Mesodermal cell (in vitro differentiated cells): Measurements from ENCODE around the gene AJAP1.

Experiments used
- H3K27ac ChIP-seq: 2 replicates; pipeline ENCODE4 v1.7.0; 2013; ENCODE audit warnings: mild to moderate bottlenecking, low read depth, low read length, moderate library complexity; ENCODE audit not compliant: severe bottlenecking
- H3K36me3 ChIP-seq: 2 replicates; pipeline ENCODE4 v1.7.1; 2013; ENCODE audit warnings: mild to moderate bottlenecking, low read length, moderate library complexity; ENCODE audit not compliant: control insufficient read depth, insufficient read depth
- H3K4me1 ChIP-seq: one replicate; pipeline ENCODE4 v1.7.1; 2013; ENCODE audit warnings: mild to moderate bottlenecking, low read length; ENCODE audit not compliant: insufficient read depth, control insufficient read depth, poor library complexity, severe bottlenecking
- H3K4me3 ChIP-seq: 2 replicates; pipeline ENCODE4 v1.7.0; 2013; ENCODE audit warnings: low read length, control low read depth, mild to moderate bottlenecking; ENCODE audit not compliant: insufficient read depth, poor library complexity, severe bottlenecking; ENCODE audit errors: extremely low read depth
- H3K9me3 ChIP-seq: 2 replicates; pipeline ENCODE4 v1.7.1; 2013; ENCODE audit warnings: mild to moderate bottlenecking, low read length, moderate library complexity; ENCODE audit not compliant: control insufficient read depth
- WGBS, 2 experiments: methylation state at CpG; one replicate each; pipeline ENCODE4 v1.1.5; 2013; ENCODE audit warnings: missing lambda C conversion rate in 2 of 2; ENCODE audit not compliant: insufficient coverage in 2 of 2; 5-methylcytosine and 5-hydroxymethylcytosine counted together

AJAP1 gene

GRCh38 chr1:4756851-4757580 is 102.6 kb downstream of the AJAP1 start:
- WGBS, 2 experiments: 72 to 76% methylated on average over 4 to 9 of the region's 10 CpGs
- H3K9me3 ChIP-seq: peaks cover 22% of the 10 kb centered on the region
- H3K4me3 ChIP-seq: no peak overlapping the region
- no peaks in the 10 kb centered on the region for H3K36me3 ChIP-seq
- H3K4me1 ChIP-seq: peaks cover 38% of the 10 kb centered on the region
- H3K27ac ChIP-seq: no peak overlapping the region

DNA sequence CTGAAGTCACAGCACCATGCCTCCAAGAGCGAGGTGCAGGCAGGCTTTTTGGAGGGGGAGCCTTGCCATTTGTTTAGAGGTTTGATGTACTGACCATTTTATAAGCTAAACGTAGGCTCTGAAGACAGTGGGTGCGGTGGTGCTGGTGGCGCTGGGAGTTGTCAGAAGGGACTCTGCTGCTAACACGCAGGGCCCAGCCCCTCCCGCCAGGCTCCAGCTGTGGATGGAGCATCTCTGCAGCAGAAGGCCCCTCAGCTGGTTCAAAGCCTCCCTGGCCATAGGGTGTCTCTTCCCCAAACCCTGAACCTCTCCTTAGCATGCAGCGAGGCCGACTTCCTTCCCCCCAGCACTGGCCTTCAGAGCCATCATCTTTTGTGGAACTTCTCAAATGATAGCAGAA is 105.3 kb downstream of the AJAP1 start:
- Histone ChIP-seq H3K4me1 (peaks cover 41% of the 10 kb centered on the region), H3K27ac (no peak overlapping the region), H3K4me3 (no peak overlapping the region), H3K9me3 (peaks cover 12% of the 10 kb centered on the region), H3K36me3 (no peaks in the 10 kb centered on the region)
- 84 to 86% methylated on average over 6 to 8 of the region's 8 CpGs for WGBS, 2 experiments

DNA sequence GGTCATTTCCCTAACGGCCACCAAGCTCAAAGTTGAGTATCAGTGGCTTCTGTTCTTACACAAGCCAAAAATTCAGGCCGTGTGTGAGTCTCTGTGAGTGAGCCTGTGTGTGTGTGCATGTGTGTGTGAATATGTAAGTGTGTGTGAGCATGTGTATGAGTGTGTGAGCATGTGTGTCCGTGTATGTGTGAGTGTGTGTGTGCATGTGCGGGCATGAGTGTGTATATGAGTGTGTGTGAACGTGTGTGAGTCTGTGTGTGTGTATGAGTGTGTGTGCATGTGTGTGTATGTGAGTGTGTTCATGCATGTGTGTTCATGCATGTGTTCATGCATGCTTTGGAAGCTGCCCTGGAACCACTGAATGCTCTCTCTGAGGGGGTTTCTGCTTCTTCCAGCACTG is 105.7 kb downstream of the AJAP1 start:
- 86 to 94% methylated on average over 5 of the region's 5 CpGs for WGBS, 2 experiments
- Histone ChIP-seq H3K36me3 (no peaks in the 10 kb centered on the region), H3K4me1 (peaks cover 37% of the 10 kb centered on the region), H3K4me3 (no peak overlapping the region), H3K9me3 (peaks cover 12% of the 10 kb centered on the region), H3K27ac (no peak overlapping the region)

DNA sequence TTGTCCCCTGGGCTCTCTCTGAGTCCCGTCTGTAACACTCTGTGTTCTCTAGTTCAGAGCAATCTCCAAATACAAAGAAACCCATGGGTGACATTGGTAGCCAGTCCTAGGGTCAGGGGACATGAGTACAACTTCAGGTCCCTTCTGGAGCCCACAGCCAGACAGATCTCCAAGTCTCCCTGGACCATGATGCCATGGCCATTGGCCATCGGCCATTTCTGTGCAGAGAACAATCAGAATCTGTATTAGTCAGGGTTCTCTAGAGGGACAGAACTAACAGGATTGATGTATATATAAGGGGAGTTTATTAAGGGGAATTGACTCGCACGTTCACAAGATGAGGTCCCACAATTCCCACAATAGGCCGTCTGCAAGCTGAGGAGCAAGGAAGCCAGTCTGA is 106.9 kb downstream of the AJAP1 start:
- 93 to 98% methylated on average over 5 of the region's 5 CpGs for WGBS, 2 experiments
- H3K36me3 ChIP-seq: no peaks in the 10 kb centered on the region
- peaks cover 25% of the 10 kb centered on the region for H3K4me1 ChIP-seq
- peaks cover 12% of the 10 kb centered on the region for H3K9me3 ChIP-seq
- no peak overlapping the region for H3K27ac ChIP-seq
- no peak overlapping the region for H3K4me3 ChIP-seq

GRCh38 chr1:4762146-4762545 is 107.7 kb downstream of the AJAP1 start:
- Histone ChIP-seq H3K4me1 (peaks cover 17% of the 10 kb centered on the region), H3K9me3 (peaks cover 12% of the 10 kb centered on the region), H3K4me3 (no peak overlapping the region), H3K27ac (no peak overlapping the region), H3K36me3 (no peaks in the 10 kb centered on the region)
- 88 to 92% methylated on average over 3 to 7 of the region's 7 CpGs for WGBS, 2 experiments

GRCh38 chr1:4767308-4767707 is 112.9 kb downstream of the AJAP1 start:
- Histone ChIP-seq H3K27ac (no peak overlapping the region), H3K36me3 (no peaks in the 10 kb centered on the region), H3K4me3 (no peak overlapping the region), H3K4me1 (peaks cover 5% of the 10 kb centered on the region), H3K9me3 (no peaks in the 10 kb centered on the region)
- WGBS, 2 experiments: 78% methylated on average over 4 of the region's 4 CpGs

- H3K4me3 ChIP-seq: no peak overlapping the region
- no peaks in the 10 kb centered on the region for H3K9me3 ChIP-seq
- 98% methylated on average over 5 of the region's 6 CpGs for WGBS, 2 experiments
- H3K4me1 ChIP-seq: no peaks in the 10 kb centered on the region
- no peak overlapping the region for H3K27ac ChIP-seq
- no peaks in the 10 kb centered on the region for H3K36me3 ChIP-seq
These were observed 114.1 kb downstream of the AJAP1 start for GRCh38 chr1:4768553-4768952.

- Histone ChIP-seq H3K4me1 (no peaks in the 10 kb centered on the region), H3K36me3 (no peaks in the 10 kb centered on the region), H3K27ac (no peak overlapping the region), H3K4me3 (no peak overlapping the region), H3K9me3 (no peaks in the 10 kb centered on the region)
- 89 to 90% methylated on average over 17 to 18 of the region's 18 CpGs for WGBS, 2 experiments
These were observed 115.3 kb downstream of the AJAP1 start for GRCh38 chr1:4769516-4770280.

DNA sequence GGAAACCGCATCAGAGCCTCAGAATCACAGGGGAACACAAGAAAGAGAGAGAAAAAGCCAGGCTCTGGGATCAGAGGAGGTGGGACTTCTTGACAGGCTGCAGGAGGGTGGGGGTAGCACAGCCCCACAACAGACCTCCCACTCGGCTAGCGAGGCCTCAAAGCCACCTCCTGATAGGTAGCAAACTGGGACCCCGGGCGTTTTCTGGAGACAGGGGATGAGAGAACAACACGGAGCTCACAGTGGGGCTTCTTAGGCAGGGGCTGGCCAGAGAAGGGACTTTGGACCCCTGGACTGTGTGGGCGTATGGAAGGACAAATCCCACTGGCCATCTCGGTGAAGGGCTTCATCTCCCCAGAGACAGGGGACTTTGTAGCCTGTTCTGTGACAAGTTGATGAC is 116.3 kb downstream of the AJAP1 start:
- Histone ChIP-seq H3K4me3 (no peak overlapping the region), H3K36me3 (no peaks in the 10 kb centered on the region), H3K9me3 (no peaks in the 10 kb centered on the region), H3K4me1 (no peaks in the 10 kb centered on the region), H3K27ac (no peak overlapping the region)
- WGBS, 2 experiments: 74 to 78% methylated on average over 6 to 7 of the region's 8 CpGs

DNA sequence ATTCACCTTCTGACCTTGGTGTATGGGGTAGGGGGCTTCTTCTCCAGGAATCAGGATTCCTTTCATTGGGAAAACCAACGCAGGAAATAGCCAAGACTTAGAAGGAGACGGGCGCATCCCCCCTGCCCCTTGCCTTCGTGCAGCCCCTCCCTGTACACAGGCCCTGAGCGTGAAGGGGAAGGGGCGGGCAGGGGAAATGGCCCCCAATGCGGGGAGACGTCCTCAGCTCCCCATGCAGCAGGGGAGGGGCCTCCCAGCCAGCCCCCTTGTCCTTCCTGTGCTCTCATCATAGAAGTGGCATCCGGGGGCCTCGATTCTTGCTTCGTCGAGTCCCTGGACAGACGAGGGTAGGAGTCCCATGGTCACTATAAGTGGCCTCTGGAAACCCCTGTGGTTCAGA is 116.9 kb downstream of the AJAP1 start:
- Histone ChIP-seq H3K4me1 (no peaks in the 10 kb centered on the region), H3K4me3 (no peak overlapping the region), H3K36me3 (no peaks in the 10 kb centered on the region), H3K27ac (no peak overlapping the region), H3K9me3 (no peaks in the 10 kb centered on the region)
- WGBS, 2 experiments: 85 to 95% methylated on average over 8 to 12 of the region's 13 CpGs

DNA sequence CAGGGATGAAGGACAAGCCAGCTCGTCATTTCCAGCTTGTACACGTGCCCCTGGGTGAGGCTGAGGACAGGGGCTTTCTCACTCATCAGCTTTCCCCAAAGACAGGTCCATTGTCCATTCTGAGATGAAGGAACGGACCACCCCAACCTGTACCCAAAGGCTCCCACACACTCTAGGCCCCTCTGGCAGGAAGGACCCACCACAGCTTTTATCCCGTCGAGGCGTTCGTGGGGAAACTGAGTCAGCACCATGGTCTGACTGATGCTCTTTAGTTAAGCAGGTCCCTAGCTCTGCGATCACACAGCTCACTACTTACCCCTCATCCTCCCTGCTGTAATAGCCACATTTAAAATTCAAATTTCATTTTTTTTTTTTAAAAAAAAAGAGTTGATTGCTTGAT is 117.3 kb downstream of the AJAP1 start:
- no peaks in the 10 kb centered on the region for H3K4me1 ChIP-seq
- 79 to 84% methylated on average over 6 to 7 of the region's 8 CpGs for WGBS, 2 experiments
- no peak overlapping the region for H3K27ac ChIP-seq
- no peak overlapping the region for H3K4me3 ChIP-seq
- H3K9me3 ChIP-seq: no peaks in the 10 kb centered on the region
- H3K36me3 ChIP-seq: no peaks in the 10 kb centered on the region
